Measurements from ENCODE around the gene DCK.
A peak's percentile ranks its signal among the peaks of the same experiment; 100 is the strongest.

Gene DCK

DNA sequence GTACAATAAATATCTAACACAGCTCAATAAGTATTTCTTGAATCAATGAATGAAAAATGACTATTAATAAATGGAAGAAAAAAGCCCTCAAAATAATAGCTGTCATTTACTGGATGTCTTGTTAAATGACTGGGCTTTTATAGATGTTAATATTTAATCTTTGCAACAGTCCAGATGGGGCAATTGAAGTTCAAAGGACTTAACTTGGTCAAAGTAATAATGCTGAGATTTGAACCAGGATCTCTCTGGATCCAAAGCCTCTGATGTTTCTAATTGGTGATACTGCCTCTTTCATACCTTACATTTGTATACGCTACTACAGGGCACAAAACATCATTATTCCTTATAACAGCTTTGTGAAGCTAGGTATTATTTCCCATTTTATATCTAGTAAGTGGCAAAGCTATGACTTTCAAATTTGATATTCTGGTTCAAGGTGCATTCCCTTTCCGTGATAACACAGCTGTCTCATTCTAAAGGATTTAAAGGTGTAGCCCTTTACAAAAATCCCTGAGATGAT lies 72.6 kb downstream of the DCK start:
- no peak for DNase-seq

DNA sequence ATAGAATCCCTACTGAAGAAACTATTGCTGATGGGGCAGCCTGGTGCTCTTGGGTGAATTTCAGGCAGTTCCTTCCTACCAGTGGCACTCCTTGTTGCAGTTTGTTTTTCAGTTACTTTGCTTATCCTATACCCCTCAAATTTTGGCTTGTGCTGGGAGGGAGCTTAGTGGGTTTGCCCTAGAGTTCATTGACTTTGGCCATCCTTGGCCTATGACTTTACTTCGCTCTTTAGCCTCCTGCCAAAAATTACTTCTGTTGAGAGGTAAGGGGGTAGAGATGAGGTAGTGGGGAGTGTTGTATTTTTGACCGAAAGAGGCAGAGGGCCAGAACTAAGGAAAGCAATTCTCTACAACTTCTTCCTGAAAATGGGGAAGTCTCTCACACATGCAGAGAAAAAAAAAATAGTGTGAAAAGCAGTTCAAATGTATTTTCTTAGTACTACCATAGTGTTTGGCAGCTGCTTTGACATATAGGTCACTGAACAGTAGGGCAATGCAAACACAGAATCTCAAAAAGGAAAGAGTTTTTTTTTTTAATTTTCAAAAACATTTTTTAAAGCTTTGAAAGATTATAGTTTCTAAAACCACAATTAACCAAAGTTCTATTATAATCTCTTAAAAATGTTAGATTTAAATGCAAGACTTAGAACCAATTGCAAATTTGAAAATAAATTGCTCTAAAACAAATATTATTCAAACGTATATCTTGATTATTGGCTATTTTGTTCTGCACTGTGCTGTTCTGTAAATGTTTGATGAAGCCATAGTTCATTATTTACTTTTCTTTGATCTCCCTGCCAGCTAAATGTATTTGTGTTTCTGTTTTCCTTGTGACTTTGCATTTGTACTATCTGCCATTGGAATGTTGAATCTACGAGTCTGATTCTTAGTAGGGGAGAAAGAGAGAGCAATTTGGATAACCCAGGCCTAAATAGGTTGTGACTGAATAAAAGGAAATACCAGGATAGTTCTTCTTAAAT lies 73.6 kb downstream of the DCK start:
- no peak for DNase-seq

DNA sequence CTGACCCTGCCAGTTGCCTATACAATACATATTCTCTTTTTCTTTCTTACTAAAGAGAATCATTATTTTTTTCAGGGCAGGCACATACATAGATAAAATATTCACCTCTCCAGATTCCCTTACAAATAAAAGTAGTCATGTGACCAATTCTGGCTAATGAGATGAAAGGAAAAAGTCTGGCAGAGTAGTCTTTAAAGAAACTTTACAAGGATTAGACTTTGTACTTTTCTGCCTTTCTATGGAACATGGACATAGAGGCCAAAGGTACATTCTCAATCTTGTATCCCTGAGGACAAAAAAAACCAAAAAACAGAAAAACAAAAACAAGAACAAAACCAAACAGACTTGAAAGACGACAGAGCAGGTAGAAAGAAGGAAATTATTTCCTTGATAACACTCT lies 75.6 kb downstream of the DCK start:
- DNase-seq, result no peak

DNA sequence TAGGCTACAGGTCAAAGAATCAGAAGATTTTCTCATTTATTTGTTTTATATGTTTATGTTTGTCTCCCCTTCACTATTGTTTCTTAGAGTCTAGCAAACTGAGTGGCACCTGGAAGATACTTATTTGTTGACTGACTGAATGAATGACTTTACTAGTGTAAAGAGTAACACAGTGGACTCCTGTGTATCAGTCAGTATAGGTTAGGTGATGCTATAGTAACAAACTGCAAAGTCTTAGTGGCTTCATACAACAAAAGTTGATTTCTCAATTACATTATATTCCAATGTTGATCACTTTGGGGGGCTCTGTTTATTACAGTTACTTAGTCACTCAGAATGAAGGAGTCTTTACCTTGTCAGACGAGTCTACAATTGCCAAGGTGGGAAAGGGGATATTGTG lies 76.6 kb downstream of the DCK start:
- no peak for DNase-seq

DNA sequence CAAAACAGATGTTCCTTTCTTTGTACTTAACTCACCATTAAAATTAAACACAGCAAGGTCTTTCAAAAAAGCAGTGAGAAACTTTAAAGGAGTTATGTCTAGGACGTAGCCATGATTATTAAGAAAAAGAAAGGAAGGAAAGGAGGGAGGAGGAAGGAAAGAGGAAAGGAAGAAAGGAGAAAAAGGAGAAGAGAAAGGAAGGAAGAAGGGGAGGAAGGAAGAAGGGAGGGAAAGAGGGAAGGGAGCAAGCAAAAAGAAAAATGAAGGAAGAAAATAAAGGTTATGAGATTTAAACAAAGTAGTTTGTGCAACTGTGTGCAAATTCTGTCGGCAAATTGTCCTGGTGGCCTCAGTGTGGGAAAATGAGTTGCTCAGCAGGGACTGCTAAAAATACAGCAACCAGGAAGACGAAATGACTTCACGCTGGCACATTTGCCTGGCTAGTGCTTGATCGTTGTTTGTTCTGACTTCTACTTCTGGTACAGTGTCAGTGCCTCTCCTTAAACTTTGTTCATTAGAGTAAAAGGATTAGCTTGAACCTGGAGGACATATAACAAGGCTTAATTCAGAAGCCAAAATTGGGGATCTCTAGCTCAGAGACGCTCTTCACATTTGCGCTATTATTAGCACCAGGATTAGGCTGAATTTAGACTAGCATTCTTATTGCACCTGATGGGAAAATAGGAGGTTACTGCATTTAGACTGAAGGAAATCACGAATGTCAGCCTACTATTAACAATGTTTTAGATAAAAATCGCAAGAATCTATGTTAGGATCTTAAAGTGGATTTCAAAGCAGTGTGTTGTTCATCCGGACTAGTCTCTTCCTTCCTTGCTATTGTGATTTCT lies 81.2 kb downstream of the DCK start:
- DNase-seq, result peak; percentile 24

Measured in femur (tissue), 1 donor.